WTC11 (cell line): Measurements from ENCODE around the gene MCF2L.

Experiments
- CREB1 ChIP-seq: sonication (generic); formaldehyde crosslinking; IDR thresholded peaks from 2 replicates; pipeline ENCODE4 v1.8.0; 2023; ENCODE audit warnings: mild to moderate bottlenecking, missing genetic modification reagents
- CREM ChIP-seq: sonication (generic); formaldehyde crosslinking; IDR thresholded peaks from 2 replicates; pipeline ENCODE4 v1.8.1; 2022; ENCODE audit warnings: mild to moderate bottlenecking, missing genetic modification reagents, moderate library complexity
- E2F1 ChIP-seq: sonication (generic); formaldehyde crosslinking; IDR thresholded peaks from 2 replicates; pipeline ENCODE4 v1.8.0; 2022; ENCODE audit warnings: mild to moderate bottlenecking, missing genetic modification reagents
- ESRRA ChIP-seq: sonication (generic); formaldehyde crosslinking; IDR thresholded peaks from 2 replicates; pipeline ENCODE4 v1.8.1; 2022; ENCODE audit warnings: mild to moderate bottlenecking, missing genetic modification reagents, borderline replicate concordance
- GABPB1 ChIP-seq: sonication (generic); formaldehyde crosslinking; IDR thresholded peaks from 2 replicates; pipeline ENCODE4 v1.8.1; 2023; ENCODE audit warnings: mild to moderate bottlenecking, missing genetic modification reagents
- SOX15 ChIP-seq: fragments of 250-450 bp; sonication (Bioruptor Pico); IDR thresholded peaks from 2 replicates; pipeline ENCODE4 v1.9.0; 2021; ENCODE audit warnings: mild to moderate bottlenecking
- TEAD1 ChIP-seq: sonication (generic); formaldehyde crosslinking; IDR thresholded peaks from 2 replicates; pipeline ENCODE4 v1.8.0; 2022; ENCODE audit warnings: mild to moderate bottlenecking, missing genetic modification reagents
- ZNF219 ChIP-seq: sonication (generic); formaldehyde crosslinking; IDR thresholded peaks from 2 replicates; pipeline ENCODE4 v1.8.0; 2023; ENCODE audit warnings: missing genetic modification reagents, mild to moderate bottlenecking, borderline replicate concordance
- ZNF512 ChIP-seq: sonication (generic); formaldehyde crosslinking; IDR thresholded peaks from 2 replicates; pipeline ENCODE4 v1.8.1; 2022; ENCODE audit warnings: missing genetic modification reagents, borderline replicate concordance
- TF ChIP-seq, protein P1 (sequence below): fragments of 200-600 bp; IDR thresholded peaks from 2 replicates; pipeline ENCODE4 v1.8.0; 2022; ENCODE audit warnings: antibody characterized with exemption
- TF ChIP-seq, protein P2 (sequence below): fragments of 250-450 bp; sonication (Bioruptor Pico); IDR thresholded peaks from 2 replicates; pipeline ENCODE4 v1.9.0; 2021; ENCODE audit warnings: mild to moderate bottlenecking, borderline replicate concordance
- TF ChIP-seq, protein P3 (sequence below): sonication (generic); formaldehyde crosslinking; IDR thresholded peaks from 2 replicates; pipeline ENCODE4 v1.8.0; 2022; ENCODE audit warnings: mild to moderate bottlenecking, missing genetic modification reagents
- TF ChIP-seq, protein P4 (sequence below): sonication (generic); formaldehyde crosslinking; conservative IDR thresholded peaks from 2 replicates; pipeline ENCODE4 v1.8.1; 2022; ENCODE audit warnings: mild to moderate bottlenecking, missing genetic modification reagents
- TF ChIP-seq, protein P5 (sequence below): sonication (generic); formaldehyde crosslinking; IDR thresholded peaks from 2 replicates; pipeline ENCODE4 v1.8.1; 2022; ENCODE audit warnings: mild to moderate bottlenecking, missing genetic modification reagents, moderate library complexity, borderline replicate concordance

DNA sequence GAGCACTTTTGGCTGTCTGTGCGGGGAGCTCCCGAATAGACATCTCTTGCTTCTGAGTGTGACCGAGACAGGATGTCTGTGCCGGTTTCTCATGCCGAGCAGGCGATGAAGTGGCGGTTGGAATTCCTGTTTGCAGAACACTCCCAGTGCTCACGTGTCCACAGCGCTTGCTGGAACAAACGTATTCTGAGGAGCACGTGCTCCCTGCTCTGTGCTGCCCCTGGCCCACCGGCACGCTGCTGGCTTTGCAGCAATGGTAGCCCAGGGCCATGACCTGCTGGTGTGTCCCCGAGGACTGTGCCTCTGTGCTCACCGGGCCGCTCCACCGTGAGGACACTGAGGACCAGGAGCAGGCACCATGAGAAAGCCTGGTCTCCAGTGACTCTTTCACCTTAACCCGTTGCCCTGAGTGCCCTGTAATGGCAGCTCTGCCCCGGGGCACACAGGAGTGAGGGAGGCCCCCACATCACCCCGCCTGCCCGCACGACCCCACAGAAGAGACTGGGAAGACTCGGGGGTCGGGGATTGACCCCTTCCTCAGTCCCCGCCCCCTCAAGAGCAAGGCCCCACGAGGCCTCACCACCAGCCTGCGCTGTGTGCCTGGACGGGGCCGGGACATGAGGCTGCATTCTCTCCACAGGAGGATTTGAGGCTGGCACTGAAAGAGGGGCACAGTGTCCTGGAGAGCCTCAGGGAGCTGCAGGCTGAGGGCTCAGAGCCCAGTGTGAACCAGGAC lies 96.6 kb downstream of the MCF2L start:
- TF ChIP-seq, protein P1, sequence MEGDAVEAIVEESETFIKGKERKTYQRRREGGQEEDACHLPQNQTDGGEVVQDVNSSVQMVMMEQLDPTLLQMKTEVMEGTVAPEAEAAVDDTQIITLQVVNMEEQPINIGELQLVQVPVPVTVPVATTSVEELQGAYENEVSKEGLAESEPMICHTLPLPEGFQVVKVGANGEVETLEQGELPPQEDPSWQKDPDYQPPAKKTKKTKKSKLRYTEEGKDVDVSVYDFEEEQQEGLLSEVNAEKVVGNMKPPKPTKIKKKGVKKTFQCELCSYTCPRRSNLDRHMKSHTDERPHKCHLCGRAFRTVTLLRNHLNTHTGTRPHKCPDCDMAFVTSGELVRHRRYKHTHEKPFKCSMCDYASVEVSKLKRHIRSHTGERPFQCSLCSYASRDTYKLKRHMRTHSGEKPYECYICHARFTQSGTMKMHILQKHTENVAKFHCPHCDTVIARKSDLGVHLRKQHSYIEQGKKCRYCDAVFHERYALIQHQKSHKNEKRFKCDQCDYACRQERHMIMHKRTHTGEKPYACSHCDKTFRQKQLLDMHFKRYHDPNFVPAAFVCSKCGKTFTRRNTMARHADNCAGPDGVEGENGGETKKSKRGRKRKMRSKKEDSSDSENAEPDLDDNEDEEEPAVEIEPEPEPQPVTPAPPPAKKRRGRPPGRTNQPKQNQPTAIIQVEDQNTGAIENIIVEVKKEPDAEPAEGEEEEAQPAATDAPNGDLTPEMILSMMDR, result no peak
- TF ChIP-seq, protein P2, sequence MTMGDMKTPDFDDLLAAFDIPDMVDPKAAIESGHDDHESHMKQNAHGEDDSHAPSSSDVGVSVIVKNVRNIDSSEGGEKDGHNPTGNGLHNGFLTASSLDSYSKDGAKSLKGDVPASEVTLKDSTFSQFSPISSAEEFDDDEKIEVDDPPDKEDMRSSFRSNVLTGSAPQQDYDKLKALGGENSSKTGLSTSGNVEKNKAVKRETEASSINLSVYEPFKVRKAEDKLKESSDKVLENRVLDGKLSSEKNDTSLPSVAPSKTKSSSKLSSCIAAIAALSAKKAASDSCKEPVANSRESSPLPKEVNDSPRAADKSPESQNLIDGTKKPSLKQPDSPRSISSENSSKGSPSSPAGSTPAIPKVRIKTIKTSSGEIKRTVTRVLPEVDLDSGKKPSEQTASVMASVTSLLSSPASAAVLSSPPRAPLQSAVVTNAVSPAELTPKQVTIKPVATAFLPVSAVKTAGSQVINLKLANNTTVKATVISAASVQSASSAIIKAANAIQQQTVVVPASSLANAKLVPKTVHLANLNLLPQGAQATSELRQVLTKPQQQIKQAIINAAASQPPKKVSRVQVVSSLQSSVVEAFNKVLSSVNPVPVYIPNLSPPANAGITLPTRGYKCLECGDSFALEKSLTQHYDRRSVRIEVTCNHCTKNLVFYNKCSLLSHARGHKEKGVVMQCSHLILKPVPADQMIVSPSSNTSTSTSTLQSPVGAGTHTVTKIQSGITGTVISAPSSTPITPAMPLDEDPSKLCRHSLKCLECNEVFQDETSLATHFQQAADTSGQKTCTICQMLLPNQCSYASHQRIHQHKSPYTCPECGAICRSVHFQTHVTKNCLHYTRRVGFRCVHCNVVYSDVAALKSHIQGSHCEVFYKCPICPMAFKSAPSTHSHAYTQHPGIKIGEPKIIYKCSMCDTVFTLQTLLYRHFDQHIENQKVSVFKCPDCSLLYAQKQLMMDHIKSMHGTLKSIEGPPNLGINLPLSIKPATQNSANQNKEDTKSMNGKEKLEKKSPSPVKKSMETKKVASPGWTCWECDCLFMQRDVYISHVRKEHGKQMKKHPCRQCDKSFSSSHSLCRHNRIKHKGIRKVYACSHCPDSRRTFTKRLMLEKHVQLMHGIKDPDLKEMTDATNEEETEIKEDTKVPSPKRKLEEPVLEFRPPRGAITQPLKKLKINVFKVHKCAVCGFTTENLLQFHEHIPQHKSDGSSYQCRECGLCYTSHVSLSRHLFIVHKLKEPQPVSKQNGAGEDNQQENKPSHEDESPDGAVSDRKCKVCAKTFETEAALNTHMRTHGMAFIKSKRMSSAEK (CRISPR knock-in tag), result no peak
- TF ChIP-seq, protein P3, sequence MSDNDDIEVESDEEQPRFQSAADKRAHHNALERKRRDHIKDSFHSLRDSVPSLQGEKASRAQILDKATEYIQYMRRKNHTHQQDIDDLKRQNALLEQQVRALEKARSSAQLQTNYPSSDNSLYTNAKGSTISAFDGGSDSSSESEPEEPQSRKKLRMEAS (CRISPR knock-in tag), result no peak
- TF ChIP-seq, protein P4, sequence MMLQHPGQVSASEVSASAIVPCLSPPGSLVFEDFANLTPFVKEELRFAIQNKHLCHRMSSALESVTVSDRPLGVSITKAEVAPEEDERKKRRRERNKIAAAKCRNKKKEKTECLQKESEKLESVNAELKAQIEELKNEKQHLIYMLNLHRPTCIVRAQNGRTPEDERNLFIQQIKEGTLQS, result no peak
- TF ChIP-seq ESRRA, result no peak
- TF ChIP-seq, protein P5, sequence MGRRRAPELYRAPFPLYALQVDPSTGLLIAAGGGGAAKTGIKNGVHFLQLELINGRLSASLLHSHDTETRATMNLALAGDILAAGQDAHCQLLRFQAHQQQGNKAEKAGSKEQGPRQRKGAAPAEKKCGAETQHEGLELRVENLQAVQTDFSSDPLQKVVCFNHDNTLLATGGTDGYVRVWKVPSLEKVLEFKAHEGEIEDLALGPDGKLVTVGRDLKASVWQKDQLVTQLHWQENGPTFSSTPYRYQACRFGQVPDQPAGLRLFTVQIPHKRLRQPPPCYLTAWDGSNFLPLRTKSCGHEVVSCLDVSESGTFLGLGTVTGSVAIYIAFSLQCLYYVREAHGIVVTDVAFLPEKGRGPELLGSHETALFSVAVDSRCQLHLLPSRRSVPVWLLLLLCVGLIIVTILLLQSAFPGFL (CRISPR knock-in tag), result no peak
- no peak for TF ChIP-seq GABPB1 (CRISPR knock-in tag)
- TF ChIP-seq SOX15 (CRISPR knock-in tag), result no peak
- no peak for TF ChIP-seq CREB1 (CRISPR knock-in tag)
- no peak for TF ChIP-seq E2F1 (CRISPR knock-in tag)
- no peak for TF ChIP-seq ZNF512 (CRISPR knock-in tag)
- TF ChIP-seq CREM (CRISPR knock-in tag), result no peak
- no peak for TF ChIP-seq ZNF219
- no peak for TF ChIP-seq TEAD1 (CRISPR knock-in tag)
